GM18909 (cell line): ENCODE data around the gene TBC1D4.
A peak's percentile ranks its signal among the peaks of the same experiment; 100 is the strongest.

Experiments used
- ATAC-seq: cut with Tn5 transposase; IDR thresholded peaks from one replicate; pipeline ENCODE4 v1.9.1; 2021; ENCODE audit warnings: mild to moderate bottlenecking; ENCODE audit not compliant: unreplicated experiment, poor library complexity

TBC1D4 gene

GRCh38 chr13:75418997-75419396 is 63.0 kb downstream of the TBC1D4 start:
- no peak for ATAC-seq

- no peak for ATAC-seq
Measured at GRCh38 chr13:75418186-75418843, 63.7 kb downstream of the TBC1D4 start.

DNA sequence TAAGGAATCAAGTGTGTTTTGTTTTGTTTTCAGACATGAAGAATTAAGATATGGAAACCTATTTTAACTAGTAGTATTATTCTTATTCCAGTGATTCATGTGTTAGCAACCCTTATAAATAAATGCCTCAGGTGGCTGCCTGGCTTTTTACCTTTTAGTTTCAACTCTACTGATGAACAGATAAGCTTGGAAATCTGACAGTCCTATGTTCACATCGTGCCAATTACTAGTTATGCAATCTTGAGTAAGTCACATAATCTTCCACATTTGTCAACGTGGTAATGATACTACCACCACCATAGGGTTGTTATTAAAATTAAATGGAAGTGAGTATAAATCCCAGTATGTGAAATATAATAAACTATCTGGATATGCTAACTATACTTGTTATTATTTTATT is 64.3 kb downstream of the TBC1D4 start:
- ATAC-seq: no peak

DNA sequence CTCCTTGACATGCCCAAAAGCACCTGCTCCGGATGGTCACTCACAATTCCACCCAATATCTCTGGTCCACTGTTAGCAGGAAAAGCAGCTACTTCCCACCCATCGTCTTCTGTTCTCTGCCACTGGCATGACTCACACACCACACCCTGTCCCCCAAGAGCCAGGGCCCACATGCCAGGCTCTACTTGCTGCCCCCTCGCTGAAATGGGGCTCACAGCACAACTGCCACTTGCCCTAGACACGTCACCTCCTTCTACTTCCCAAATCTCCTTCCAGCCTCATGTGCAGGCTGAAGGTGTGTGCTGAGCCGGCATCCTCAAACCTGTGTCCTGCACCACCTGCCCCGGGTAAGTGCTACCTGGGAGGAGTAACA is 65.0 kb downstream of the TBC1D4 start:
- peak; percentile 20 for ATAC-seq

GRCh38 chr13:75416327-75417011 is 65.5 kb downstream of the TBC1D4 start:
- ATAC-seq: peak; percentile 75

DNA sequence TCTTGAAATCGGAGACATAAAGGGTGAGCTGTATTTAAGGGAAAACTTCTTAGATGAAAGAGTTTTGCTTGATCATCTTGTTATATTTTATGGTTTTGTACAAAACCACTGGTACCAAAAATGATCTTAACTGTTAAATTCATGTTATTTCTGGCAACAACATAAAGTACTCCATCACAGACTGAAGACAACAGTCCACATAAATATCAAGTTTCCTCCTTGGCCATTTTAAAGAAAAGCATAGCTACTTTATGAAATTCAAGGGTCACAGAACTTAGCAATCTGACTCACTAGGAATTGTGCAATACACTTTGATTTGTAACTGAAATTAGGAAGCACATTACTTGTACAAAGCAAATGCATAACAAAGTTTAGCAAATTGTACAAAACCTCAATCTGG is 66.3 kb downstream of the TBC1D4 start:
- no peak for ATAC-seq

DNA sequence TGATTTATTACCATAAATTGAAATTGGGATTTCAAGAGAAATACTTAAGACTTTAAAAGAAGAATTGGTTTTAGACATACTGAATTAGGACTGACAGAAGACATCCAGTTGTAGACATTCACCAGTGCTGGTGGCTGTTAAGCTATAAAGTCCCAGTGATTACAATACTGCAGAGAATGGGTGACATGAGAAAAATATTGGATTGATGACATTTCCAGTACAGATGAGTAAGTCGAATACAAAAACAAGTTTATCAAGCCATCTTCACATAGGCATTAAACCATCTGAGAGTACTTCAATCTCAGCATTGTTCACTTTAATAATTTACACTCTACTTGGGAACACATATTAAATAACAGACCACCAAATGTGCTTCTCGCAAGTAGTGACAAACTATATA is 66.8 kb downstream of the TBC1D4 start:
- ATAC-seq: no peak

DNA sequence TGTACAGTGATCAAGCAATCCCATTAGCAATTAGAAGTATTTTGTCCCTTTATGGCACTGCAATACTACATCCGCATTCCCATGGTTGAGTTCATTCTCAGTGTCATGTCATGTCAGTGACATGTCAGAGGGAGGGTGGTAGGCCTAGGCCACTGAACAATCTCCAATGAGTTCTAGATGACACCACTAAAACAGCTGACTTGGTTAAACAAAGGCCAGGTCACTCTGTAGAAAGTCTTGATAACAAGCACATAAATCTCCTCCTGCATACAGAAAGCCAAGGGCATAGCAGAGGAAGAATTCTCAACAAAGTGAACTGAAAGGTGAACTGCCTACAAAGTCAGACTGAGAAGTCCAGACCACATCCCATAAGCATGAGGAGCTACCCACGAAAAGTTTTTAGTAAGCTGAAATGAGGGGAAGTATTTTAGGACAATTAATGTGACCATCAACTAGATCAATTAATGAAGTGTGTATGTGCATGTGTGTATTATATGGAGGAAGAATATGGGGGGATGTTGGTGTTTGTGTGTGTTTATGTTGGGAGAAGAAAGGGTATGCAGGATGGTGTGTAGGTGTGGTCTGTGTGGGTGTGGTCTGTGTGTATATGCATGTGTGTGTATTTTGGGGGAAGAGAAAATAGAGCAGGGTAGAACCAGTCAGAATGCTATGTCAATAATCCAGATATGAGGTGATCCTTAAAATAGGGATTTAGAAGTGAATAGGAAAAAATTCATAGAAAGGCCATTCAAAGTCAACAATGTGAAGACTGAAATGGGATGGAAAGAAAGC is 67.7 kb downstream of the TBC1D4 start:
- no peak for ATAC-seq

- ATAC-seq: no peak
Measured at GRCh38 chr13:75411924-75412537, 69.9 kb downstream of the TBC1D4 start.

GRCh38 chr13:75410207-75410606 is 71.8 kb downstream of the TBC1D4 start:
- ATAC-seq: no peak

GRCh38 chr13:75407998-75408397 is 74.0 kb downstream of the TBC1D4 start:
- no peak for ATAC-seq

DNA sequence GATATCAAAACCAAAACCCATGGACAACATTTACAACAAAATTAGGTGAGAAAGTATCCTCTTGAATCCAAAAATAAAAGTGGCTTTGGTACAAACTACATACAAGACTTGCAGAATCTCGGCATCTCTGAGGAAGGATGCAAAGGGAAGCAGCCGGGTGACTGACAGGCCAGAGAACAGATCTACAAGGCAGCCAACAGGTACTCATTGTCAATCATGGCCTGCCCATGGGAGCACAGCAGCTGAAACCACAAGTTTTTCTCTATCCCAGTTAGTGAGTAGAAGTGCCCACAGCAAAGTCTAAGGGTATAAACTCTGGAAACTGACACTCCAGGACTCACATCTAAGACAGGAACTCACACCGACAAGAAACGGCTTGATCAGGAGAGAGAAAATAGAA is 74.5 kb downstream of the TBC1D4 start:
- ATAC-seq: no peak

DNA sequence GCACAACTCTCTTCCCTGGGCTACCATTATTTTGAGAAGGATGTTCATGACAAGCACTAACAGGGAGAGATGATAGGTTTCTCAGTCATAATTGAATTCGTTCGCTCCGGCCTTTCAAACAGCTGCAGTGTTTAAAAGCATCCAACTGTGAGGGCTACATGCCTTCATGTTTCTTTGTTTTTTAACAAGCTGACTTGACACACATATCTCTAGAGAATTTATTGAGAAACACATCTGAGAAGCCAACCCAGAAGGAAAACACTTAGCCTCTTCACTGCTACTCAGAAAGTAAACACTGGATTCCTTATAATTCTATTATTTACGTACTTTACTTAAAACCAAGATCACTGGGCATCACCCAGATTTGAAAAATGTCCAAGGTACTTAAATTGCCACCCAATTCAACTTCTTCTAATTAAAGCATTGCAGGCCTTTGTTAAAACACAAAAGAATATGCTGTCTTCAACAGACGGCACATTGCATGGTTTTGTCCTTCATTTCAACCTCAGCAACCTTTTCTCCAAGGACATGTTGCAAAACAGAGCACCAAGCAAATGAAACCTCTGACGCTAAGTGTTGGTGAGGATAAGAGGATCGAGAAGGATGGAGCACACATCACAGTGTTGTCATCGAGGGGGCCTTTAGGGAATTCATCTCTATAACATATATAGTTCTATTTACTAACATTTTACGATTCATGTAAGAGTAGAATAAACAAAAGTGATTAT is 75.8 kb downstream of the TBC1D4 start:
- ATAC-seq: no peak

- no peak for ATAC-seq
Measured at GRCh38 chr13:75404726-75405125, 77.2 kb downstream of the TBC1D4 start.

DNA sequence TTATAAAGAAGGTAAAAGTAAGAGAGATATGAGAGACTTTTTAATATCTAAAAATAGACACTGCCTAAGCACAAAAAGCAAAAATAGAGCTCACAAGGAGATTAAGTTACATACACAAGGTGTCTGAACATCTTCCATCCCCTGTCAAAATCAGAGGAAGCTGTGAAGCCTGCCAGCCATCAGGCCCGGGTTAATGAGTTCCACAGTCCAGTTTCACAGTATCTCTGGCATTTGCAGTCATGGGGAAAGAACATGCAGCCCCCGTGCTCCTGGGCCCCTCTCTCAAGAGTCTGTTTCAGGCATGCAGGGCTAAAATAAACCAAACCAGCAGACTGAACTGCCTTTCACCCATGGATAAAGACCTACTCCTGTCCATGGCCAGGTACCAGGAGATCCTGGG is 79.2 kb downstream of the TBC1D4 start:
- peak; percentile 69 for ATAC-seq

DNA sequence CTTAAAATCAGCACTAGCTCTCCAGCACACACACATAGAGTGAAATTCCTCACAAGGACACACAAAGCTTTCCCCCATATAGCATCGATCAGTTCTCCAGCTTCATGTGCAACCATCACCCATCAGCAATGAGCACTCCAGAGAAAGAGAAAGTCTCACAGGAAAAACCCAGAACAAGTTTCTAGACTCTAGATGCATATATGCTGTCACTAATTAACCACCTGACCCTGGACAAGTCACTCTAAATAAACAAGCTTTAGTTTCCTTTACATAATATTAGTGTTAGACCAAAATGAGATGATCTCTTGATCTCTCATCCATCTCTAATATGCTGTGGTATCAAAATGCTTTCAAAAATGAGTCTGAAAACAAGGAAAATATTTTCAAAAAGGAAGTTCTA is 81.2 kb downstream of the TBC1D4 start:
- peak; percentile 57 for ATAC-seq

DNA sequence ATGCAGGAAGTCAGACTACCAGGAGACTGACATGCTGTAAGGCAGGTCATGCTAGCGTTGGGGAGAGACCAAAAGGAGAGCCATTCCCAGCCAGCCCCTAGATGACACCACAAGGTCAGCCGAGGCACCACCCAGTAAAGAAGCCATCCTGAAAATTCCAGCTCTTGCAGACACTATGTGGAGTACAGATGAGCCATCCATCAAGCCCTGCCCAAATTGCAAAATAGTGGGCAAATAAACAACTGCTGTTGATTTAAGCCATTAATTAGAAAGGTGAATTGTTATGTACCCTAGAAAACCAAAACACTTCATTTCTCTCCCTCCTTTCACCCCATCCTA is 82.1 kb downstream of the TBC1D4 start:
- no peak for ATAC-seq

DNA sequence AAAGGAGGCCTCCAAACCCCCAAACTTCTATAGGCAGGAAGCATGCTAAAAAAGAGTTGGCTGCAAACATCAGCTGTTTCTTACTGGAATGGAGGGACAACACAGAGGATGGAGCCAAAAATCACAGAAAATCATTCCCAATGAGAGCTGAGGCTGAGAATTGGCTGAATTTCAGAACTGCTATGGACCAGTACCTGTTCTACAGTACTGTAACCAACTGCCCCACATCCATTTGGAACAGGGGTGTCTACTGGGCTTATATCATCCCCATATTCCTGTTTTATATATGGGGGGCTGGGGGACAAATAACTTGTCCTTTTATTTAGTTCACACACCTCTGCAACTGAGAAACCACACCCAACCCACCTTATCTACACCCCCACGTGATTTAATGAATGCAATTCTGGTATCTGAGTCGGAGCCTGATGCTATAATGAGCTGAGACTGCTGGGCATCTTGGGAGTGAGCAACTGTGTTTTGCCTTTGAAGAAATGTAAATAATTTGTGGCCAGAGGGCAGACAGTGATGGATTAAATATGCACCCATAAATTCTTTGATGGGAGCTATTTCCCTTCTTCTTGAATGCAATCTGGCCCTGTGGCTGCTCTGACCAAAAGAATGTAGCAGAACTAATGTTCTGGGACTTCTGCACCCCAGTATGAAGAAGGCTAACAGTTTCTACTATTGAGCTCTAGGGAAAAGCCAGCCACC is 82.6 kb downstream of the TBC1D4 start:
- no peak for ATAC-seq

DNA sequence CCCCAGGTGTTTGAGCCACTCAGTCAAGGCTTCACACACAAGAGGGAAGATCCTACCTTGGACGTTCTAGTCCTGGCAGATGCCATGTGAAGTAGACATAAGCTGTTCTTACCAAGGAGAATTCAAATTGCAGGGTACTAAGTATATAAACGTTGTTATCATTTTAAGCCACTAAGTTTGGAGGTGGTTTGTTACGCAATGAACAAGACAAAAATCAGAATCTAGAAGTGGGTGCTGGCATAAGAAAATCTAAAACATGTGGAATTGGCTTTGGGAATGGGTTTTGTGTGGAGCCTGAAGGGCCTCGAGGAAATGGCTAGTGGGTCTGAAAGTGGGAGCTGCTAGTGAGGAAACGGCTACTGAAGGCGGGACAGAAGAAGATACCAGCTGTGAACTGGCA is 83.9 kb downstream of the TBC1D4 start:
- ATAC-seq: no peak

DNA sequence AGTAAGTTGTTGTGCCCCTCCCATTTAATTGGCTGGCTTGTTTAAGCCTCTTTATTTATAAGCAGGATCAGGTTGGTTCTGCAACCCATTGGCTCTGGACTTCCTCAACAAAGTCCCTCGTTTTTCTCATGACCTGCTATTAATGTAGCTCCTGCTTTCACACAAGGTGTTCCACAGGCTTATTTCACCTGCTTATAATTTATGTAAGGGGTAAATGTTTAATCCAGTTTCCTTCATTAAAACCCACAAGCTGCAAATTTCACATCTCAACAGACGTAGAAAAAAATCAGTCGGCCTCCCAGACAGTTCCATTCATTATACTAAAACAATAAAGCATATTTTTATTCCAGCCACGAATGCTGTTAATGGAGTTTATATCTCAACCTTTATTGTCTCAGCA is 86.1 kb downstream of the TBC1D4 start:
- ATAC-seq: no peak
